Panc1 (cell line): Measurements from ENCODE around the gene TGM1.

Source experiments
- CTCF ChIP-seq: fragments of 450-650 bp; IDR thresholded peaks from 2 replicates; pipeline ENCODE4 v1.5.1; 2017; ENCODE audit warnings: mild to moderate bottlenecking
- POLR2AphosphoS5 ChIP-seq: IDR thresholded peaks from 2 replicates; pipeline ENCODE4 v1.6.1; 2012; ENCODE audit warnings: mild to moderate bottlenecking, low read depth, low read length, moderate library complexity
- REST ChIP-seq, 2 experiments: IDR thresholded peaks; 2 replicates each; pipeline ENCODE4 v1.6.1; 2011 to 2012; ENCODE audit warnings: low read depth in 2 of 2, control low read depth in 1 of 2, low read length in 1 of 2, mild to moderate bottlenecking in 1 of 2, moderate library complexity in 1 of 2; ENCODE audit not compliant: insufficient read depth in 1 of 2
- SIN3A ChIP-seq: IDR thresholded peaks from 2 replicates; pipeline ENCODE4 v1.6.1; 2012; ENCODE audit warnings: low read depth, mild to moderate bottlenecking, low read length, moderate library complexity, borderline replicate concordance; ENCODE audit not compliant: insufficient read depth
- TCF7L2 ChIP-seq: IDR thresholded peaks from 2 replicates; pipeline ENCODE4 v1.6.1; 2011; ENCODE audit warnings: mild to moderate bottlenecking, low read depth, low read length, inconsistent platforms

DNA sequence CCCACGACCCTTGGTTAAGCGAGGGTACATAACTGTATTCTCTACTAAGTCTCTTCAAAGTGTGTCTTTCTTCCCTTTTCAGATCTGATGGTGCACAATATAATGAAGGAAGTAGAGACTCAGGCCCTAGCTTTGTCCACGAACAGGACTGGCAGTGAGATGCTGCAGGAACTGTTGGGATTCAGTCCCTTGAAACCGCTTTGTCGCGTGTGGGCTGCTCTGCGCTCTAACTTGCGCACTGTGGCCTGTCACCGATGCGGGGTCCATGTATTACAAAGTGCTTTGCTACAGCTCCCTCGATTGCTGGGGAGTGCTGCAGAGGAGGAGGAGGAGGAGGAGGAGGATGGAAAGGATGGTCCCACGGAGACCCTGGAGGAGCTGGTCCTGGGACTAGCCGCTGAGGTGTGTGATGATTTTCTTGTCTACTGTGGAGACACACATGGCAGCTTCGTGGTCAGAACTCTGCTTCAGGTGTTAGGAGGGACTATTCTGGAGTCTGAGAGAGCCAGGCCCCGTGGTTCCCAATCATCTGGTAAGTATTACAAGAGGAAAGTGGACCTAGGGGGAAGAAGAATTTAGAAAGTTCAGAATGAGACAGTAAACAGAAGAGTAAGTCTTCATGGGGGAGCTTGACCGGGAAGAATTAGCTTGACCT, 37.5 kb upstream of the TGM1 start:
- no peak for TF ChIP-seq CTCF
- no peak for TF ChIP-seq SIN3A
- TF ChIP-seq REST (IDR thresholded peaks at IDR 0.05; ENCODE audit: insufficient read depth in 1 of 2, low read depth in 2 of 2, low read length in 1 of 2), result no peak
- no peak for TF ChIP-seq POLR2AphosphoS5
- no peak for TF ChIP-seq TCF7L2
